CD4-positive, alpha-beta T cell treated with Interleukin-15 for 1 hour (primary cell): ENCODE data around the gene IL6.
"Not testable (repeated sequence)": the region's sequence is repeated elsewhere in the genome, so short reads cannot be mapped to it uniquely, and the experiment has no call there.

Experiments used
- DNase-seq: peaks from one replicate; pipeline ENCODE4 v3.0.0-alpha.2; 2020

IL6 gene

GRCh38 chr7:22729180-22729825, 2.3 kb downstream of the IL6 start:
- DNase-seq, result no peak

- no peak for DNase-seq
These were observed 3.2 kb downstream of the IL6 start for GRCh38 chr7:22730066-22730710.

GRCh38 chr7:22730921-22731654, 4.1 kb downstream of the IL6 start:
- no peak for DNase-seq

GRCh38 chr7:22731766-22732165, 4.8 kb downstream of the IL6 start:
- DNase-seq, result no peak

GRCh38 chr7:22732556-22733126, 5.6 kb downstream of the IL6 start:
- no peak for DNase-seq

GRCh38 chr7:22733761-22734160, 6.8 kb downstream of the IL6 start:
- no peak for DNase-seq

GRCh38 chr7:22743014-22743413, 16.0 kb downstream of the IL6 start:
- no peak for DNase-seq

GRCh38 chr7:22751341-22751740, 24.3 kb downstream of the IL6 start:
- DNase-seq, result no peak

- no peak for DNase-seq
These were observed 30.5 kb downstream of the IL6 start for GRCh38 chr7:22757338-22757994.

- no peak for DNase-seq
These were observed 31.6 kb downstream of the IL6 start for GRCh38 chr7:22758576-22758975.

GRCh38 chr7:22759721-22760120, 32.7 kb downstream of the IL6 start:
- DNase-seq, result no peak

GRCh38 chr7:22762866-22763265, 35.9 kb downstream of the IL6 start:
- DNase-seq, result no peak

- no peak for DNase-seq
These were observed 38.6 kb downstream of the IL6 start for GRCh38 chr7:22765609-22766008.

GRCh38 chr7:22771194-22771871, 44.3 kb downstream of the IL6 start:
- DNase-seq, result no peak

GRCh38 chr7:22771872-22772228, 44.9 kb downstream of the IL6 start:
- no peak for DNase-seq

GRCh38 chr7:22772885-22773284, 45.9 kb downstream of the IL6 start:
- no peak for DNase-seq

- DNase-seq, result no peak
These were observed 50.0 kb downstream of the IL6 start for GRCh38 chr7:22776964-22777363.

GRCh38 chr7:22779730-22780323, 52.8 kb downstream of the IL6 start:
- DNase-seq, result not testable (repeated sequence)

GRCh38 chr7:22781230-22781711, 54.3 kb downstream of the IL6 start:
- no peak for DNase-seq
